ENCODE results near the gene DAP3. TPM values are rescaled to one million over a fixed set of nuclear protein-coding genes. Genes with fewer than 3 reads are reported as not detected.
"Not testable (repeated sequence)": the region's sequence is repeated elsewhere in the genome, so short reads cannot be mapped to it uniquely, and the experiment has no call there.

Gene DAP3
- total RNA-seq, 1 experiment from 2014 or later = 72.5 TPM

GRCh38 chr1:155681776-155682175 lies 7.1 kb upstream of the DAP3 start:
- DNase-seq (ENCODE audit: low read depth) = no peak

GRCh38 chr1:155687705-155688323 lies 1.1 kb upstream of the DAP3 start:
- DNase-seq (ENCODE audit: low read depth) = not testable (repeated sequence)

- peak; percentile 79 for DNase-seq (ENCODE audit: low read depth)
These were observed 389 bp upstream of the DAP3 start, which contains the start of gene YY1AP1 for GRCh38 chr1:155688324-155689080. YY1AP1 (minus strand) TSS chr1:155688774; CDS start chr1:155680436, 8,338 bp downstream.

- no peak for DNase-seq (ENCODE audit: low read depth)
These were observed 3.2 kb downstream of the DAP3 start for GRCh38 chr1:155691992-155692528.

GRCh38 chr1:155694167-155694566 lies 5.3 kb downstream of the DAP3 start:
- no peak for DNase-seq (ENCODE audit: low read depth)

GRCh38 chr1:155695072-155695471 lies 6.2 kb downstream of the DAP3 start:
- DNase-seq (ENCODE audit: low read depth) = no peak

GRCh38 chr1:155695608-155696007 lies 6.7 kb downstream of the DAP3 start:
- DNase-seq (ENCODE audit: low read depth) = no peak

GRCh38 chr1:155696524-155696923 lies 7.6 kb downstream of the DAP3 start:
- DNase-seq (ENCODE audit: low read depth) = no peak

- no peak for DNase-seq (ENCODE audit: low read depth)
These were observed 8.2 kb downstream of the DAP3 start for GRCh38 chr1:155697046-155697445.

- DNase-seq (ENCODE audit: low read depth) = not testable (repeated sequence)
These were observed 8.7 kb downstream of the DAP3 start for GRCh38 chr1:155697616-155698015.

GRCh38 chr1:155698382-155699038 lies 9.6 kb downstream of the DAP3 start:
- DNase-seq (ENCODE audit: low read depth) = no peak

- DNase-seq (ENCODE audit: low read depth) = not testable (repeated sequence)
These were observed 10.2 kb downstream of the DAP3 start for GRCh38 chr1:155699062-155699461.

GRCh38 chr1:155701675-155702074 lies 12.8 kb downstream of the DAP3 start:
- not testable (repeated sequence) for DNase-seq (ENCODE audit: low read depth)

- no peak for DNase-seq (ENCODE audit: low read depth)
These were observed 14.3 kb downstream of the DAP3 start for GRCh38 chr1:155703216-155703615.

GRCh38 chr1:155704414-155704813 lies 15.5 kb downstream of the DAP3 start:
- not testable (repeated sequence) for DNase-seq (ENCODE audit: low read depth)

- DNase-seq (ENCODE audit: low read depth) = peak; percentile 75
These were observed 17.2 kb downstream of the DAP3 start for GRCh38 chr1:155706139-155706538.

- DNase-seq (ENCODE audit: low read depth) = no peak
These were observed 20.5 kb downstream of the DAP3 start for GRCh38 chr1:155709391-155709790.

GRCh38 chr1:155711457-155711856 lies 22.6 kb downstream of the DAP3 start:
- not testable (repeated sequence) for DNase-seq (ENCODE audit: low read depth)

GRCh38 chr1:155712636-155713035 lies 23.7 kb downstream of the DAP3 start:
- DNase-seq (ENCODE audit: low read depth) = not testable (repeated sequence)

GRCh38 chr1:155713075-155713474 lies 24.2 kb downstream of the DAP3 start:
- DNase-seq (ENCODE audit: low read depth) = no peak

GRCh38 chr1:155715056-155715455 lies 26.2 kb downstream of the DAP3 start:
- DNase-seq (ENCODE audit: low read depth) = not testable (repeated sequence)

GRCh38 chr1:155715777-155716176 lies 26.9 kb downstream of the DAP3 start:
- no peak for DNase-seq (ENCODE audit: low read depth)

Measured in HT1080 (cell line).